Hematopoietic multipotent progenitor cell treated with erythropoietin and hydrocortisone succinate and interleukin-3 and kit ligand, for 4 days (in vitro differentiated cells): ENCODE results near the gene ST3GAL4.
A peak's percentile ranks its signal among the peaks of the same experiment; 100 is the strongest.

Experiments
- DNase-seq: peaks from one replicate; pipeline ENCODE4 v3.0.0-alpha.2; 2015

ST3GAL4 gene

GRCh38 chr11:126431401-126432064 lies 76.0 kb downstream of the ST3GAL4 start:
- no peak for DNase-seq

DNA sequence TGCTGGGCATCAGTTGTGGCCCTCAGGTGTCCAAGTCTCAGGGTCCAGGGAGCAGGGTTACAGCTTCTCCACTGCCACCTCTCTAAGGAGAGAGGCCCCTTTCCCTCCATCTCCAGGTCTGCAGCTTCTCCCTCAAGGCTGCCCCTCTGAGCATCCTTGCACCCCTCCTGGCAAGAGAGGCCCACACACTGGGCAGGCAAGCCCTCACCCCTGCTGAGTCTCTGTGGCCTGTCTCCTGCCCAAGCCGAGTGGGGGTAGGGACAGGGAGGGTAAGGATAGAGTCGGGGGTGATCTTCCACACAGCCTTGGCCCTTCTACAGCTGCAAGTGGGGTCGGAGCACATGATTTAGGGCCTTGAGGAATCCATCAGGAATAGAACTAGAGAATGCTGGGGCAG lies 76.6 kb downstream of the ST3GAL4 start:
- DNase-seq, result no peak

DNA sequence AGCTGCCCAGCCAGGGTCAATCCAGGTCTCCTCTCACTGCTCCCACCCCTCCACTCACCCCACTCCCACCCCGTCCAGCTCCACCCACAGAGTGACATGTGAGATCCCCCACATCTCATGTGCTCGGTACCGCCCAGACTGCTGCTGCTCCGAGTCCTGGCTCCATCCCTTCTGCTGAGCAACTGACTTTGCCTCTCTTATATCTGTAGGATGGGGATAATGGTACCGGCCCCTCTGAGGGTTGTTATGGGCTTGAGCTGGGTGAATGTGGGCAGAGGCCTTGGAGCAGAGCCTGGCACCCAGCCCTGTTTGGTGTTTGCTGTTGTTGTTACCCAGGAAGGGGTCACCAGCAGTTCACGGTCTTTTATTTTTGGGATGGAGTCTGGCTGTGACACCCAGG lies 77.0 kb downstream of the ST3GAL4 start:
- no peak for DNase-seq

- no peak for DNase-seq
These were observed 77.9 kb downstream of the ST3GAL4 start for GRCh38 chr11:126433244-126433846.

- DNase-seq, result no peak
These were observed 78.8 kb downstream of the ST3GAL4 start for GRCh38 chr11:126433989-126434949.

DNA sequence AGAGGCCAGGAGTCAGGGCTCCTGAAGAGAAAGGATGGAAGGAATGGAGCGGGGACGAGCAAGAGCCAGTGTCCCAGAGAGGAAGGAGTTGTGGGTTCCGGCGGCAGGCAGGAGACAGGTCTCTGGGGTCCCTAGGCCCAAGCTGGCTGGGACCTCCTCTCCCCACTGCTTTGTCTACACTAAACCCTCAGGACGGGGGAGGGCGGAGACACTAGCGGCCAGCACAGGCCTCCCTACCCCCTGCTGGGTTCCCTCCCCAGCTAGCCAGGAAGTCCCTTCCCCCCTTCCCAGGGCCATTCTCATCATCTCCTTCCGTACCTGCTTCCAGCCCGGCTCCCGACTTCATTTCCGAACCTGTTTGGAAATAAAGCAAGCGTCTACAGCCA lies 79.5 kb downstream of the ST3GAL4 start:
- no peak for DNase-seq

DNA sequence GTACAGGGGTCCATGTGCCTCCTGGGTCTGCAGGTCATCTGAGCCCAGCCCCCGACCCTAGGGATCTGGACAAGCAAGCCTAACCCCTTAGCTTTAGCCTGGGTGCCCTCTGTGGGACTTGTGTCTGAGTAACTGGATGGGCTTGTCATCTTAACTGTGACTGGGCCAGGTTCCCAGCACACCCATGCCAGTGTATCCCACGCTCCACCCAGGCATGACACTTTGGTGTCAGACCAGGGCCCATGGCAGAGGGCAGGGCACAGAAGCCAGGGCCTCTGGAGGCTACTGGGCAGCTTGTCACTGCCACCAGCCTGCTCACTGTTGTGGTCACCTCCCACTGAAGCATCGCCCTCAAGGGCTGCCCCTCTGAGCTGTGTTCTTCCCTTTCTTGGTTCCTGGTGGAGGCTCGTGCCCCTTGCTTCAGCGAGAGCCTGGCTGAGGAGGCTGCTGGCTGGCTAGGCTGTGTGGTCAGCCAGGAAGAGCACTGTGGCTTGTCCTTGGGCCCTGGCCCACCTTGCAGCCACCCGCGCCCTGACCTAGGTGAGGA lies 80.8 kb downstream of the ST3GAL4 start:
- DNase-seq, result no peak

DNA sequence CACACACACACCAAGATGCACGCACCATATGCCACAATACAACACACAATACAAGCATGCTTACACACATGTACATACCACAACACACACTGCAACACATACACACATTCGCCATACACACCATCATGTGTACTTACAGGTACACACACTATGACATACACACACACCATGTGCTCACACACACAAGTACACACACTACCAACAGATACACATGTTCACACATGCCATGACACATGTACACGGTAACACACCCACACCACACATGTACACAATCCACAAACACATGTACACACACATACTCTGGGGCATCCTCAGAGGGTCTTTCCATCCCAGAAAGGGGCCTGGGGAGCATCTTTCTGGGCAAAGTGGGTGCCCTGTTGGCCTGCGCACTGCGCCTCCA lies 82.2 kb downstream of the ST3GAL4 start:
- no peak for DNase-seq

GRCh38 chr11:126438272-126438671 lies 82.8 kb downstream of the ST3GAL4 start:
- DNase-seq, result no peak

GRCh38 chr11:126438691-126439090 lies 83.2 kb downstream of the ST3GAL4 start:
- DNase-seq, result no peak

GRCh38 chr11:126440276-126440675 lies 84.8 kb downstream of the ST3GAL4 start:
- no peak for DNase-seq

- peak; percentile 89 for DNase-seq
These were observed 85.5 kb downstream of the ST3GAL4 start for GRCh38 chr11:126440792-126441514.

GRCh38 chr11:126443120-126443519 lies 87.6 kb downstream of the ST3GAL4 start:
- DNase-seq, result no peak

DNA sequence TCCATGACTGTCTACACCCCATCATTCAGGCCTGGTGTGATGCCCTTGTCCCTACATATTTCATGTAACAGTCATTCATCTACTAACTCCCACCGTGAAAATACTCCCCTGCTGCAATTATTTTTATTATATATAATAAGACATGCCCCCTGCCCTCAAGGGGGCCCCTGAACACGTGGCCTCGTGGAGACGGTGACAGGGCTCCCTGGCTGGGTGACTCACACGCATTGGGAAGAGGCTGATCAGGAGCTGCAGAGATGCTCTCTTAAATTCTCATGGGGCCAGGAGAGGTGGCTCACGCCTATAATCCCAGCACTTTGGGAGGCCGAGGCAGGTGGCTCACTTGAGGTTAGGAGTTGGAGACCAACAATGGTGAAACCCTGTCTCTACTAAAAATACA lies 88.6 kb downstream of the ST3GAL4 start:
- no peak for DNase-seq

DNA sequence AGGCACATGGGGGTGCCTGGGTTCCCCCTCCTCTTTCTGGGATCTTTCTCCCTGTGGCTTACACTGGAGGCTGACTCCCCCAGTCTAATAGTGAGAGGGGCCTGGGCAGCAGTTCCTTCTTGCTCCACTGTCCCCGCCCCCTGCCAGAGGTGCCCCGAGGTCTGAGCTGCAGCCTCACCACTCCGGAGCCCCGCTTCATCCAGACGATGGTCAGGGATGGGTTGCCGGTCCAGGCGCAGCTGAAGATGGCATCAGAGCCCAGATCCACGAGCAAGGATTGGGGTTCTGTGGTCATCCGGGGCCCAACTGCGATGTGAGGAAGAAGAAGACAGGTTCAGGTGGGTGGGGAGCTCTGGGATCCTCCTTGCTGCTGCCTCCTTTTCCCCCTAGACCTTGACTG lies 91.1 kb downstream of the ST3GAL4 start:
- no peak for DNase-seq

GRCh38 chr11:126450198-126450597 lies 94.7 kb downstream of the ST3GAL4 start:
- DNase-seq, result no peak

GRCh38 chr11:126450806-126451205 lies 95.3 kb downstream of the ST3GAL4 start:
- no peak for DNase-seq

- no peak for DNase-seq
These were observed 95.8 kb downstream of the ST3GAL4 start for GRCh38 chr11:126451211-126451802.

- no peak for DNase-seq
These were observed 97.0 kb downstream of the ST3GAL4 start for GRCh38 chr11:126452241-126453101.

DNA sequence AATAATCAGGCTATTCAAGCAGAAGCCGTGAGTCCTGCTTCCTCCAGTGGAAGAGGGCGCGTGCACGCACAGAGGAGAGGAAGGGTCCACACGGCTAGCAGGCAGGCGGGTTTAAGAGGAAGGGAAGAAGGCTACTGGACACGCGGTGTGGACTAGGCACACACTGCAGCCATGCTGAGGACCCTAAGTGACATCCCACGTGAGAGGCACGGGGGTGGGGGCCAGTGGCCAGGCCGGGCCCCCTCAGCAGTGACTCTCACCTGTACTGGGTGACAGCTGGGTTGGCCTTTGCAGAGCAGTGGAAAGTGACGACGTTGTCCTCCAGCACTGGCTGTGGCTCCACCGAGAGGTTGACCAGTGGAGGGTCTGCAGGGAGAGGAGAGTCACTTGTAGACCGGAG lies 100.6 kb downstream of the ST3GAL4 start:
- no peak for DNase-seq

DNA sequence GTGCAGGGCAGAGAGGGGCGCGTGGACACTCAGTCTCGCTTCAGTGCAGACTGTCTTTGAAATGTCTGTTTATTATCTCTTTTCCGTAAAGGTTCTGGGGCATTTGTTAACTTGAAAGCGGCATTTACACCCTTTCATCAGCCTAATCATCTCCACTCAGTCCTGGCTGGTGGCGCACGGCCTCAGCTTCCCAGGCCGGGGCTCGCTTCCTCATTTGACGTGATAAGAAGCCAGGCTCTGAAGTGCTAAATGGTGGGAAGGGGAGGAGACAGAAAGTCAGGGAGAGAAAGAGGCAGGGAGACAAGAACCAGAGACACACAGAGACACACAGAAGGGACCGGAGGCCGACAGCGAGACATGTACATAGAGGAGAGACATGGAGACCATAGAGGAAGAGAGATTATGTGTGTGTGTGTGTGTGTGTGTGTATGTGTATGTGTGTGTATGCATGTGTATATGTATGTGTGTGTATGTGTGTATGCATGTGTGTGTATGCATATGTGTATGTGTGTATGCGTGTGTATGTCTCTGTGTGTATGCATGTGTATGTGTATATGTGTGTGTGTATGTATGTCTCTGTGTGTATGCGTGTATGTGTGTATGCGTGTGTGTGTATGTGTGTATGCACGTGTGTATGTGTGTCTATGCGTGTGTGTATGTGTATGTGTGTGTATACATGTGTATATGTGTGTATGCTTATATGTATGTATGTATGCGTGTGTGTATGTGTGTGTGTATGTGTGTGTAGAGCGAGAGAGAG lies 101.5 kb downstream of the ST3GAL4 start:
- peak; percentile 68 for DNase-seq
